Hepatocyte (in vitro differentiated cells): ENCODE measurements around the gene TRIM9.

Source experiments
- CTCF ChIP-seq: fragments of 200-600 bp; sonication (generic); IDR thresholded peaks from 2 replicates; pipeline ENCODE4 v1.5.1; 2016; ENCODE audit warnings: antibody characterized with exemption, mild to moderate bottlenecking; ENCODE audit not compliant: poor library complexity
- EZH2 ChIP-seq: fragments of 200-600 bp; sonication (generic); IDR thresholded peaks from 2 replicates; pipeline ENCODE4 v1.6.1; 2016; ENCODE audit warnings: antibody characterized with exemption, mild to moderate bottlenecking, borderline replicate concordance
- EZH2phosphoT487 ChIP-seq: fragments of 200-600 bp; sonication (generic); IDR thresholded peaks from one replicate; pipeline ENCODE4 v1.6.1; 2018; ENCODE audit warnings: antibody characterized with exemption, mild to moderate bottlenecking, low read depth, moderate library complexity; ENCODE audit not compliant: unreplicated experiment, severe bottlenecking

- TF ChIP-seq CTCF (no peak), EZH2phosphoT487 (no peak), EZH2 (no peak)
Observed at GRCh38 chr14:51018521-51018920, 76.4 kb downstream of the TRIM9 start.
